Neural cell (in vitro differentiated cells): ENCODE results near the gene C10orf143. TPM values are rescaled to one million over a fixed set of nuclear protein-coding genes. Genes with fewer than 3 reads are reported as not detected.

Source experiments
- H2AFZ ChIP-seq: fragments of 200-600, 300-800 bp; sonication (generic), shearing (Covaris generic); 2 replicates; pipeline ENCODE4 v1.6.0; 2014; ENCODE audit warnings: low read depth, mild to moderate bottlenecking, antibody characterized with exemption, low read length, moderate library complexity
- H3F3A ChIP-seq: fragments of 200-600 bp; shearing (Covaris generic); 2 replicates; pipeline ENCODE4 v1.6.1; 2016; ENCODE audit warnings: mild to moderate bottlenecking, moderate library complexity, mixed read lengths, antibody characterized with exemption, low read length; ENCODE audit not compliant: insufficient read depth, poor library complexity, severe bottlenecking
- H3K27ac ChIP-seq: fragments of 200-600, 300-800 bp; sonication (generic), shearing (Covaris generic); 2 replicates; pipeline ENCODE4 v1.5.1; 2014; ENCODE audit warnings: mild to moderate bottlenecking, low read length, moderate library complexity
- H3K27me3 ChIP-seq: fragments of 300-800, 200-600 bp; sonication (generic), shearing (Covaris generic); 2 replicates; pipeline ENCODE4 v1.6.0; 2014; ENCODE audit warnings: mild to moderate bottlenecking, low read depth, low read length, moderate library complexity; ENCODE audit not compliant: insufficient read depth
- H3K36me3 ChIP-seq: fragments of 300-800, 200-600 bp; sonication (generic), shearing (Covaris generic); 2 replicates; pipeline ENCODE4 v1.5.1; 2014; ENCODE audit warnings: mild to moderate bottlenecking, antibody characterized with exemption, low read length, moderate library complexity; ENCODE audit not compliant: insufficient read depth
- H3K4me2 ChIP-seq: fragments of 300-800, 200-600 bp; sonication (generic), shearing (Covaris generic); 2 replicates; pipeline ENCODE4 v1.6.0; 2014; ENCODE audit warnings: mild to moderate bottlenecking, low read length
- H3K4me3 ChIP-seq: fragments of 300-800, 200-600 bp; sonication (generic), shearing (Covaris generic); 2 replicates; pipeline ENCODE4 v1.5.1; 2014; ENCODE audit warnings: mild to moderate bottlenecking, low read length, moderate library complexity
- H3K79me2 ChIP-seq: fragments of 200-600 bp; shearing (Covaris generic); replicated peaks from 2 replicates; pipeline ENCODE4 v1.6.0; 2014; ENCODE audit warnings: mild to moderate bottlenecking, low read length, moderate library complexity; ENCODE audit not compliant: insufficient read depth
- H3K9ac ChIP-seq: fragments of 300-800, 200-600 bp; sonication (generic), shearing (Covaris generic); 2 replicates; pipeline ENCODE4 v1.6.1; 2016; ENCODE audit warnings: mild to moderate bottlenecking, low read length, mixed read lengths
- H3K9me2 ChIP-seq: fragments of 200-600 bp; shearing (Covaris generic); 2 replicates; pipeline ENCODE4 v1.6.1; 2016; ENCODE audit warnings: mild to moderate bottlenecking, low read length, mixed read lengths; ENCODE audit not compliant: insufficient read depth
- H3K9me3 ChIP-seq: fragments of 200-600, 300-800 bp; sonication (generic), shearing (Covaris generic); 2 replicates; pipeline ENCODE4 v1.6.1; 2016; ENCODE audit warnings: mild to moderate bottlenecking, mixed run types, low read length, moderate library complexity, mixed read lengths
- H4K20me1 ChIP-seq: fragments of 200-600 bp; shearing (Covaris generic); 2 replicates; pipeline ENCODE4 v1.6.1; 2016; ENCODE audit warnings: mild to moderate bottlenecking, mixed run types; ENCODE audit not compliant: insufficient read depth
- EP300 ChIP-seq: fragments of 450-650 bp; conservative IDR thresholded peaks from 2 replicates; pipeline ENCODE4 v1.6.1; 2014; ENCODE audit warnings: antibody characterized with exemption, mild to moderate bottlenecking, moderate library complexity; ENCODE audit not compliant: poor library complexity, severe bottlenecking
- EZH2 ChIP-seq: fragments of 200-600, 300-800 bp; shearing (Covaris generic), sonication (generic); IDR thresholded peaks from 2 replicates; pipeline ENCODE4 v1.6.1; 2014; ENCODE audit warnings: antibody characterized with exemption, low read length, borderline replicate concordance, mild to moderate bottlenecking; ENCODE audit not compliant: insufficient read depth, poor library complexity, severe bottlenecking
- MXI1 ChIP-seq: fragments of 450-650 bp; conservative IDR thresholded peaks from 2 replicates; pipeline ENCODE4 v1.6.1; 2014; ENCODE audit warnings: antibody characterized with exemption, mild to moderate bottlenecking; ENCODE audit not compliant: poor library complexity, severe bottlenecking
- POLR2AphosphoS5 ChIP-seq: IDR thresholded peaks from 2 replicates; pipeline ENCODE4 v1.6.1; 2012
- RAD21 ChIP-seq: fragments of 450-650 bp; conservative IDR thresholded peaks from 2 replicates; pipeline ENCODE4 v1.6.1; 2014; ENCODE audit warnings: antibody characterized with exemption, mild to moderate bottlenecking, moderate library complexity
- SMC3 ChIP-seq: fragments of 450-650 bp; conservative IDR thresholded peaks from 2 replicates; pipeline ENCODE4 v1.6.1; 2014; ENCODE audit warnings: antibody characterized with exemption, mild to moderate bottlenecking, moderate library complexity; ENCODE audit not compliant: poor library complexity
- TAF1 ChIP-seq: IDR thresholded peaks from 2 replicates; pipeline ENCODE4 v1.6.1; 2012; ENCODE audit warnings: low read depth
- polyA plus RNA-seq: library from polyadenylated mRNA; depleted of rRNA; stranded (reverse); fragments of >200 nt; gene quantifications from 2 replicates; pipeline ENCODE4 v1.2.3, GENCODE V29; 2014
- TF ChIP-seq, protein P1 (sequence below): fragments of 450-650 bp; IDR thresholded peaks from 2 replicates; pipeline ENCODE4 v1.5.1; 2014; ENCODE audit warnings: antibody characterized with exemption, mild to moderate bottlenecking, moderate library complexity; ENCODE audit not compliant: poor library complexity, severe bottlenecking
- TF ChIP-seq, protein P2 (sequence below): IDR thresholded peaks from 2 replicates; pipeline ENCODE4 v1.6.1; 2012; ENCODE audit warnings: borderline replicate concordance

C10orf143 gene
- polyA plus RNA-seq, 1 donor from 2014 or later: 1.4 TPM

DNA sequence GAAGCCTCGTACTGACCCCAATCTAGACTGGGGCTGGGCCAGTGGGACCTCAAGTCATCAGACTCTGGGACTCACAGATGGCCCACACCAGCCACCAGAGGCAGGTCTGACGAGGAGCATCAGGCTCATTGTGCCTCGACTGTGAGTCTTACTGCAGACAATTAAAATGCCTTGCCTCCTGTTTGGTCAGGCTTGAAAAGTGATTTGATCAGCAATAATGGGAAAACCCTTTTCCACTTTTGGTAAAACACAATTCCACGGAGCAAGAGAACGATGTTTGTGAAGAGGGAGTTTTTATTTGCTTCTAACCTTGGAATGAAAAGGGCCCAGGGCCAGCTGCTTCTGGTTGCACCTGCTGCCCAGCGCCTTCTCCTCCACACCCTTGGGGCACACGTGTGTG, 43.9 kb downstream of the C10orf143 start:
- no peak overlapping the region for H3K9ac ChIP-seq
- no peak overlapping the region for H3K4me3 ChIP-seq
- no peak overlapping the region for H2AFZ ChIP-seq
- H3K9me2 ChIP-seq: no peaks in the 10 kb centered on the region
- H4K20me1 ChIP-seq: no peaks in the 10 kb centered on the region
- H3F3A ChIP-seq: no peaks in the 10 kb centered on the region
- H3K4me2 ChIP-seq: no peak overlapping the region
- H3K79me2 ChIP-seq: no peaks in the 10 kb centered on the region
- no peaks in the 10 kb centered on the region for H3K9me3 ChIP-seq
- no peak overlapping the region for H3K27ac ChIP-seq
- H3K36me3 ChIP-seq: no peaks in the 10 kb centered on the region
- no peak for TF ChIP-seq EP300
- no peak for TF ChIP-seq RAD21
- no peak for TF ChIP-seq EZH2
- TF ChIP-seq, protein P1, sequence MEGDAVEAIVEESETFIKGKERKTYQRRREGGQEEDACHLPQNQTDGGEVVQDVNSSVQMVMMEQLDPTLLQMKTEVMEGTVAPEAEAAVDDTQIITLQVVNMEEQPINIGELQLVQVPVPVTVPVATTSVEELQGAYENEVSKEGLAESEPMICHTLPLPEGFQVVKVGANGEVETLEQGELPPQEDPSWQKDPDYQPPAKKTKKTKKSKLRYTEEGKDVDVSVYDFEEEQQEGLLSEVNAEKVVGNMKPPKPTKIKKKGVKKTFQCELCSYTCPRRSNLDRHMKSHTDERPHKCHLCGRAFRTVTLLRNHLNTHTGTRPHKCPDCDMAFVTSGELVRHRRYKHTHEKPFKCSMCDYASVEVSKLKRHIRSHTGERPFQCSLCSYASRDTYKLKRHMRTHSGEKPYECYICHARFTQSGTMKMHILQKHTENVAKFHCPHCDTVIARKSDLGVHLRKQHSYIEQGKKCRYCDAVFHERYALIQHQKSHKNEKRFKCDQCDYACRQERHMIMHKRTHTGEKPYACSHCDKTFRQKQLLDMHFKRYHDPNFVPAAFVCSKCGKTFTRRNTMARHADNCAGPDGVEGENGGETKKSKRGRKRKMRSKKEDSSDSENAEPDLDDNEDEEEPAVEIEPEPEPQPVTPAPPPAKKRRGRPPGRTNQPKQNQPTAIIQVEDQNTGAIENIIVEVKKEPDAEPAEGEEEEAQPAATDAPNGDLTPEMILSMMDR: no peak
- H3K27me3 ChIP-seq: no peaks in the 10 kb centered on the region

DNA sequence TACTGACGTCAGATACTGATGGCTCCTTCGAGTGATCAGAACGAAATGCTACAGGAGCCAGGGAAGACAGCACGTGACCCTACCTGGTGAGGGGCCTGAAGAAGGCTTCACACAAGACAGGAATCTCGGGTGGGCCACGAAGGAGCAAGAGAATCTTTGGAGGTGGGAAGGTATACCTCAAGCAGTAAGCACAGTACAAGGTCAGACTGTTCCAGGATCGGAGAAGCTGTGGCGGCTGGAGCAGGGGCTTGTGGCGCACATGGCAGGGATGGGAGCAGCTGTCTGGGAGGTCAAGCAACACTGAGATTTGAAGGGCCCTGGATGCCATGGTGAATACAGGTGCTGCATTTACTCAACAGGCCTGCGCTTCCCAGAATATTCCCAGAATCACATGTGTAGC, 45.4 kb downstream of the C10orf143 start:
- Histone ChIP-seq H3K9me3 (no peaks in the 10 kb centered on the region), H2AFZ (no peak overlapping the region)

More for the DNA sequence above, 45.4 kb downstream of the C10orf143 start:
- H3K4me3 ChIP-seq: no peak overlapping the region
- H3K4me2 ChIP-seq: no peak overlapping the region
- no peaks in the 10 kb centered on the region for H4K20me1 ChIP-seq
- no peaks in the 10 kb centered on the region for H3K79me2 ChIP-seq
- no peak overlapping the region for H3K27ac ChIP-seq
- H3F3A ChIP-seq: no peaks in the 10 kb centered on the region
- H3K27me3 ChIP-seq: no peaks in the 10 kb centered on the region
- H3K36me3 ChIP-seq: no peaks in the 10 kb centered on the region
- H3K9ac ChIP-seq: no peak overlapping the region
- TF ChIP-seq MXI1: no peak
- TF ChIP-seq, protein P2, sequence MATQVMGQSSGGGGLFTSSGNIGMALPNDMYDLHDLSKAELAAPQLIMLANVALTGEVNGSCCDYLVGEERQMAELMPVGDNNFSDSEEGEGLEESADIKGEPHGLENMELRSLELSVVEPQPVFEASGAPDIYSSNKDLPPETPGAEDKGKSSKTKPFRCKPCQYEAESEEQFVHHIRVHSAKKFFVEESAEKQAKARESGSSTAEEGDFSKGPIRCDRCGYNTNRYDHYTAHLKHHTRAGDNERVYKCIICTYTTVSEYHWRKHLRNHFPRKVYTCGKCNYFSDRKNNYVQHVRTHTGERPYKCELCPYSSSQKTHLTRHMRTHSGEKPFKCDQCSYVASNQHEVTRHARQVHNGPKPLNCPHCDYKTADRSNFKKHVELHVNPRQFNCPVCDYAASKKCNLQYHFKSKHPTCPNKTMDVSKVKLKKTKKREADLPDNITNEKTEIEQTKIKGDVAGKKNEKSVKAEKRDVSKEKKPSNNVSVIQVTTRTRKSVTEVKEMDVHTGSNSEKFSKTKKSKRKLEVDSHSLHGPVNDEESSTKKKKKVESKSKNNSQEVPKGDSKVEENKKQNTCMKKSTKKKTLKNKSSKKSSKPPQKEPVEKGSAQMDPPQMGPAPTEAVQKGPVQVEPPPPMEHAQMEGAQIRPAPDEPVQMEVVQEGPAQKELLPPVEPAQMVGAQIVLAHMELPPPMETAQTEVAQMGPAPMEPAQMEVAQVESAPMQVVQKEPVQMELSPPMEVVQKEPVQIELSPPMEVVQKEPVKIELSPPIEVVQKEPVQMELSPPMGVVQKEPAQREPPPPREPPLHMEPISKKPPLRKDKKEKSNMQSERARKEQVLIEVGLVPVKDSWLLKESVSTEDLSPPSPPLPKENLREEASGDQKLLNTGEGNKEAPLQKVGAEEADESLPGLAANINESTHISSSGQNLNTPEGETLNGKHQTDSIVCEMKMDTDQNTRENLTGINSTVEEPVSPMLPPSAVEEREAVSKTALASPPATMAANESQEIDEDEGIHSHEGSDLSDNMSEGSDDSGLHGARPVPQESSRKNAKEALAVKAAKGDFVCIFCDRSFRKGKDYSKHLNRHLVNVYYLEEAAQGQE: no peak
- no peak for TF ChIP-seq TAF1
- TF ChIP-seq, protein P1: no peak
- no peak for TF ChIP-seq POLR2AphosphoS5
- TF ChIP-seq RAD21: no peak
- no peak for TF ChIP-seq EZH2
- no peak for TF ChIP-seq EP300
- TF ChIP-seq SMC3: no peak
- no peaks in the 10 kb centered on the region for H3K9me2 ChIP-seq
